HG03066 (cell line): ENCODE measurements around the gene AMPH.

Experiments
- ATAC-seq: cut with Tn5 transposase; IDR thresholded peaks from one replicate; pipeline ENCODE4 v1.9.1; 2021; ENCODE audit warnings: low read depth; ENCODE audit not compliant: unreplicated experiment

The AMPH gene

GRCh38 chr7:38477333-38477732, 153.8 kb downstream of the AMPH start:
- no peak for ATAC-seq

- no peak for ATAC-seq
These were observed 154.4 kb downstream of the AMPH start for GRCh38 chr7:38476764-38477163.

- no peak for ATAC-seq
These were observed 165.2 kb downstream of the AMPH start for GRCh38 chr7:38465956-38466355.

- ATAC-seq = peak; percentile 85
These were observed 167.6 kb downstream of the AMPH start for GRCh38 chr7:38463277-38464225.

- no peak for ATAC-seq
These were observed 168.4 kb downstream of the AMPH start for GRCh38 chr7:38462819-38463218.

- no peak for ATAC-seq
These were observed 169.3 kb downstream of the AMPH start for GRCh38 chr7:38461887-38462286.

- no peak for ATAC-seq
These were observed 177.3 kb downstream of the AMPH start for GRCh38 chr7:38453826-38454225.

GRCh38 chr7:38453168-38453567, 178.0 kb downstream of the AMPH start:
- ATAC-seq = no peak

- ATAC-seq = no peak
These were observed 178.5 kb downstream of the AMPH start for GRCh38 chr7:38452681-38453108.

- ATAC-seq = no peak
These were observed 179.3 kb downstream of the AMPH start for GRCh38 chr7:38451840-38452239.

GRCh38 chr7:38448584-38449234, 182.5 kb downstream of the AMPH start:
- ATAC-seq = no peak

GRCh38 chr7:38448054-38448453, 183.1 kb downstream of the AMPH start:
- no peak for ATAC-seq

- no peak for ATAC-seq
These were observed 192.2 kb downstream of the AMPH start for GRCh38 chr7:38438970-38439369.

- ATAC-seq = no peak
These were observed 198.5 kb downstream of the AMPH start for GRCh38 chr7:38432671-38433070.

GRCh38 chr7:38432080-38432479, 199.1 kb downstream of the AMPH start:
- ATAC-seq = no peak

GRCh38 chr7:38429057-38429456, 202.1 kb downstream of the AMPH start:
- ATAC-seq = no peak

- no peak for ATAC-seq
These were observed 203.1 kb downstream of the AMPH start for GRCh38 chr7:38428041-38428440.

- no peak for ATAC-seq
These were observed 203.8 kb downstream of the AMPH start for GRCh38 chr7:38427279-38427955.

- ATAC-seq = peak; percentile 83
These were observed 205.7 kb downstream of the AMPH start for GRCh38 chr7:38425509-38425908.

- no peak for ATAC-seq
These were observed 206.3 kb downstream of the AMPH start for GRCh38 chr7:38424750-38425463.

- ATAC-seq = peak; percentile 84
These were observed 217.4 kb downstream of the AMPH start for GRCh38 chr7:38413784-38414183.
